ENCODE data around the gene ZNF384. TPM values are rescaled to one million over a fixed set of nuclear protein-coding genes. Genes with fewer than 3 reads are reported as not detected.

Gene ZNF384
- 10 to 100 TPM; 78.5 to 85.1 TPM for total RNA-seq
- 94.9 TPM for polyA plus RNA-seq (ENCODE audit: insufficient read depth, low read depth, low replicate concordance)
- long read RNA-seq, donor 1, partial matches to known transcripts: 10 of 17 reads
- long read RNA-seq, donor 1, other reads (novel, unspliced or antisense): 0 of 17 reads
- long read RNA-seq, donor 2, partial matches to known transcripts: 0 of 2 reads
- long read RNA-seq, donor 2, other reads (novel, unspliced or antisense): 0 of 2 reads

DNA sequence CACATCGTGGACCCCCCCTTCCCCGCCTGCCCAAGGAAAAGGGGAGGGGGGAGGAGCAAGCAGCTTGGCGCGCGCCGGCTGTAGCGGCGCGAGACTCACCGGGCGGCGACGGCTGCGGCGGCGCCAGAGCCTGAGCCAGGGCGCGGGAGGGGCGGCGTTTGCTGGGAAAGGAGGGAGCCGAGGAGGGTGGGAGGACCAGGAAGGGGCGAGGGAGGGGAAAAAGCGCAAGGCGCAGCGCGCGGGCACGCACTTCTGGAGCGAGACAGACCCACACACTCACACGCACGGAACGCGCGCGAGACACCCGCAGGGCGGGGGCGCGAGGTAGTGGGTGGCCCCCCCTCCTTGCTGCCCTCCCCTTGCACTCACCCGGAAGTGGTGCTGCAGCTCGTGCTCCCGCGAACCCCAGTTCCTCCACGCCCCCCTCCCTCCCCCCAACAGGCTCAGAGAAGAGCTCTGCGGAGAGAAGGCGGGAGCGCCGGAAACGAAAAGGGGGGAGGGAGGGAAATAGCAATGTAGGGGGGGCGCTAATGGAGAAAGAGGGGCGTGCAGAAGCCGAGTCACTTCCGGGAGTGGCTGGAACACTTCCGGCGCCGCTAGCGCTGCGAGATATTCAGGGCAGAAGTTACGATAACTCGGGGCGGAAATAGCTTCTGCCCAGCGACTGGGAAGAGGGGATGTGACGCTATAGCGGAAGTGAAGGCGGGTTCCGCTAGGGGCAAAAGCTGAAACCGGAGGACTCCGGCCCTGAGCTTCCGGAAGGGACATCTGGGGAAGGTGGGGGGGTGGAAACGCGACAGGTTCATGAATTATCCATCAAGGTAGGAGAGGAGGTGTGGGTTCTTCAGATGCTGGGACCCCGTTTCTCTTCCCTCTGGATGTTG is at the start of gene ZNF384:
Gene ZNF384 (minus strand): TSS at position 377 of the 884 bp plus-strand sequence. CDS start 9,855 bp downstream, outside the sequence.
- Histone ChIP-seq H3K27me3 (no peaks in the 10 kb centered on the region), H3K27ac (peak within 1 kb of the TSS; percentile 95 to 96), H3K9me3 (no peaks in the 10 kb centered on the region), H3K36me3 (ENCODE audit: low read depth, missing control alignments) (no peaks in the 10 kb centered on the region), H3K4me3 (peak within 1 kb of the TSS; percentile 86 to 94), H3K4me1 (peaks cover 29% of the 10 kb centered on the region)
- 0 to 1% methylated on average over 43 to 54 of the region's 72 CpGs for WGBS, 2 donors
- no peak for TF ChIP-seq POLR2A (IDR thresholded peaks at IDR 0.05)
- TF ChIP-seq, protein P1, sequence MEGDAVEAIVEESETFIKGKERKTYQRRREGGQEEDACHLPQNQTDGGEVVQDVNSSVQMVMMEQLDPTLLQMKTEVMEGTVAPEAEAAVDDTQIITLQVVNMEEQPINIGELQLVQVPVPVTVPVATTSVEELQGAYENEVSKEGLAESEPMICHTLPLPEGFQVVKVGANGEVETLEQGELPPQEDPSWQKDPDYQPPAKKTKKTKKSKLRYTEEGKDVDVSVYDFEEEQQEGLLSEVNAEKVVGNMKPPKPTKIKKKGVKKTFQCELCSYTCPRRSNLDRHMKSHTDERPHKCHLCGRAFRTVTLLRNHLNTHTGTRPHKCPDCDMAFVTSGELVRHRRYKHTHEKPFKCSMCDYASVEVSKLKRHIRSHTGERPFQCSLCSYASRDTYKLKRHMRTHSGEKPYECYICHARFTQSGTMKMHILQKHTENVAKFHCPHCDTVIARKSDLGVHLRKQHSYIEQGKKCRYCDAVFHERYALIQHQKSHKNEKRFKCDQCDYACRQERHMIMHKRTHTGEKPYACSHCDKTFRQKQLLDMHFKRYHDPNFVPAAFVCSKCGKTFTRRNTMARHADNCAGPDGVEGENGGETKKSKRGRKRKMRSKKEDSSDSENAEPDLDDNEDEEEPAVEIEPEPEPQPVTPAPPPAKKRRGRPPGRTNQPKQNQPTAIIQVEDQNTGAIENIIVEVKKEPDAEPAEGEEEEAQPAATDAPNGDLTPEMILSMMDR (IDR thresholded peaks at IDR 0.05): peak in 2 of 3 experiments; percentile 34 to 63
- peak; percentile 99 for DNase-seq
- intact Hi-C loops (cut with DNase I; ENCODE audit: low total_unique reads): loop anchor here (5.0 kb wide), 1 partner anchor 33 kb away; the partner anchor contains the start of gene COPS7A

GRCh38 chr12:6736754-6737153 is 47.6 kb upstream of the ZNF384 start:
- Histone ChIP-seq H3K9me3 (no peaks in the 10 kb centered on the region), H3K27me3 (no peaks in the 10 kb centered on the region), H3K4me1 (no peaks in the 10 kb centered on the region), H3K27ac (no peak overlapping the region), H3K4me3 (no peak overlapping the region), H3K36me3 (ENCODE audit: low read depth, missing control alignments) (no peaks in the 10 kb centered on the region)
- TF ChIP-seq, protein P1 (IDR thresholded peaks at IDR 0.05): no peak
- TF ChIP-seq POLR2A (IDR thresholded peaks at IDR 0.05): no peak
- DNase-seq: no peak
- WGBS, 2 donors: 93 to 94% methylated on average over 5 of the region's 5 CpGs
- intact Hi-C loops (cut with DNase I; ENCODE audit: low total_unique reads): no loop called here

- Histone ChIP-seq H3K27ac (no peak overlapping the region), H3K4me1 (no peaks in the 10 kb centered on the region), H3K4me3 (no peak overlapping the region), H3K27me3 (no peaks in the 10 kb centered on the region), H3K9me3 (no peaks in the 10 kb centered on the region), H3K36me3 (ENCODE audit: low read depth, missing control alignments) (no peaks in the 10 kb centered on the region)
- intact Hi-C loops (cut with DNase I; ENCODE audit: low total_unique reads): no loop called here
- TF ChIP-seq POLR2A (IDR thresholded peaks at IDR 0.05): no peak
- TF ChIP-seq, protein P1 (IDR thresholded peaks at IDR 0.05): peak in 2 of 3 experiments; percentile 63 to 64
- 41 to 52% methylated on average over 8 of the region's 8 CpGs for WGBS, 2 donors
- DNase-seq: peak; percentile 82
These were observed 46.4 kb upstream of the ZNF384 start for GRCh38 chr12:6735448-6736191.

DNA sequence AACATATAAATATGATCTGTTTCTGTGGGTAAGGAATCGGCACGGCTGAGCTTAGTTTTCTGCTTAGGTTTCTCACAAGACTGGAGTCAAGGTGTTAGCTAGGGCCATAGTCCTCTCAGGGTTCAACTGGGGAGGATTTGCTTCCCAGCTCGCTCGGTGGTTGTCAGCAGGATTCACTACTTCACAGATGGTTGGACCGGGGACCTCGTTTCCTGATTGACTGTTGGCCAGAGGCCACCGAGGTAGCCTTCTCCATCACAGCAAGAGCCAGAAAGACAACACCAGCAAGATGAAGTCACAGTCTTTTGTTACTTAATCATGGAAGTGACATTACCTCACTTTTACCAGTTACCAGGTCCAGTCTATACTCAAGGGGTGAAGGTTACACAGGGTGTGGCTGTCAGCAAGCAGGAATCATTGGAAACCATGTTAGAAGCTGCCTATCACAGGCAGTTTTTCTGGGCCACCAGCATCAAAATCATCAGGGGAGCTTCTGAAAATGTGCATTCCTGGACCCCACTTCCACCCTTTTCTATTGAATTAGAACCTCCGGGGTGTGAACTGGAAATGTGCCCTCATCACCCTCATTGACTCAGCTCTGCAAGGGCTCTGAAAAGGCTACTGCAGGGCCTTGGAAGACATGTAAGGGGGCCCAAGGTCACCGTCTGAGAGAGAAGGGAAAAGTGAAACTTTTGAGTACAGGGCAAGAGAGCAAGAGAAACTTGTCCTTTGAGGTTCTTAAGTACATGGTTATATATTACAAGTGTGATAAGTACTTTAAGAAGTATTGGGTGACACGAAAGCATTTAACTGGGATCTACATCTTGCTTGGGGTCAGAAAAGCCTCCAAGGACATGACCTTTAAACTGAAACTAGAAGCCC is 45.6 kb upstream of the ZNF384 start:
- Histone ChIP-seq H3K27ac (no peak overlapping the region), H3K4me1 (no peaks in the 10 kb centered on the region), H3K4me3 (no peak overlapping the region), H3K27me3 (no peaks in the 10 kb centered on the region), H3K36me3 (ENCODE audit: low read depth, missing control alignments) (no peaks in the 10 kb centered on the region), H3K9me3 (no peaks in the 10 kb centered on the region)
- no peak for DNase-seq
- 71 to 73% methylated on average over 10 of the region's 10 CpGs for WGBS, 2 donors
- no peak for TF ChIP-seq POLR2A (IDR thresholded peaks at IDR 0.05)
- TF ChIP-seq, protein P1 (IDR thresholded peaks at IDR 0.05): no peak
- intact Hi-C loops (cut with DNase I; ENCODE audit: low total_unique reads): no loop called here

All from testis (tissue), 5 donors.